ENCODE measurements around the gene PCGF3. TPM values are rescaled to one million over a fixed set of nuclear protein-coding genes. Genes with fewer than 3 reads are reported as not detected.
"Not testable (repeated sequence)": the region's sequence is repeated elsewhere in the genome, so short reads cannot be mapped to it uniquely, and the experiment has no call there.

PCGF3 gene
- total RNA-seq, 1 donor from 2014 or later = 64.3 TPM

- no peak overlapping the region for H3K27ac Mint-ChIP-seq
- H3K4me3 Mint-ChIP-seq = no peak overlapping the region
- DNase-seq (ENCODE audit: extremely low spot score, unreplicated experiment) = no peak
- H3K4me1 Mint-ChIP-seq (ENCODE audit: unreplicated experiment) = no peaks in the 10 kb centered on the region
- peaks cover 10% of the 10 kb centered on the region for H3K27me3 Mint-ChIP-seq
- no peak for TF ChIP-seq CTCF (conservative IDR thresholded peaks at IDR 0.05)
- peaks cover 8% of the 10 kb centered on the region for H3K9me3 Mint-ChIP-seq
- no peaks in the 10 kb centered on the region for H3K36me3 Mint-ChIP-seq
Measured at GRCh38 chr4:803884-804283, 98.3 kb downstream of the PCGF3 start.

GRCh38 chr4:804804-805203 lies 99.2 kb downstream of the PCGF3 start:
- Mint-ChIP-seq H3K36me3 (no peaks in the 10 kb centered on the region), H3K27ac (no peak overlapping the region), H3K4me3 (no peak overlapping the region), H3K27me3 (peaks cover 7% of the 10 kb centered on the region), H3K4me1 (ENCODE audit: unreplicated experiment) (no peaks in the 10 kb centered on the region), H3K9me3 (peaks cover 8% of the 10 kb centered on the region)
- TF ChIP-seq CTCF (conservative IDR thresholded peaks at IDR 0.05) = no peak
- no peak for DNase-seq (ENCODE audit: extremely low spot score, unreplicated experiment)

- not testable (repeated sequence) for H3K9me3 Mint-ChIP-seq; H3K4me3 Mint-ChIP-seq; H3K36me3 Mint-ChIP-seq; DNase-seq (ENCODE audit: extremely low spot score, unreplicated experiment); H3K27ac Mint-ChIP-seq; H3K4me1 Mint-ChIP-seq (ENCODE audit: unreplicated experiment)
- H3K27me3 Mint-ChIP-seq = peaks cover 13% of the 10 kb centered on the region
Measured at GRCh38 chr4:806979-807378, 101.3 kb downstream of the PCGF3 start.

- H3K27me3 Mint-ChIP-seq = peaks cover 22% of the 10 kb centered on the region
- H3K36me3 Mint-ChIP-seq = no peaks in the 10 kb centered on the region
- no peak for DNase-seq (ENCODE audit: extremely low spot score, unreplicated experiment)
- no peak overlapping the region for H3K27ac Mint-ChIP-seq
- H3K9me3 Mint-ChIP-seq = peaks cover 5% of the 10 kb centered on the region
- no peaks in the 10 kb centered on the region for H3K4me1 Mint-ChIP-seq (ENCODE audit: unreplicated experiment)
- no peak overlapping the region for H3K4me3 Mint-ChIP-seq
- TF ChIP-seq CTCF (conservative IDR thresholded peaks at IDR 0.05) = no peak
Measured at GRCh38 chr4:807792-808191, 102.2 kb downstream of the PCGF3 start.

- Mint-ChIP-seq H3K4me3 (no peak overlapping the region), H3K4me1 (ENCODE audit: unreplicated experiment) (no peaks in the 10 kb centered on the region), H3K36me3 (no peaks in the 10 kb centered on the region), H3K9me3 (peaks cover 5% of the 10 kb centered on the region), H3K27me3 (peaks cover 34% of the 10 kb centered on the region), H3K27ac (no peak overlapping the region)
- no peak for TF ChIP-seq CTCF (conservative IDR thresholded peaks at IDR 0.05)
- no peak for DNase-seq (ENCODE audit: extremely low spot score, unreplicated experiment)
Measured at GRCh38 chr4:808860-809570, 103.4 kb downstream of the PCGF3 start.

- H3K4me3 Mint-ChIP-seq = no peak overlapping the region
- no peaks in the 10 kb centered on the region for H3K9me3 Mint-ChIP-seq
- no peaks in the 10 kb centered on the region for H3K36me3 Mint-ChIP-seq
- H3K4me1 Mint-ChIP-seq (ENCODE audit: unreplicated experiment) = peaks cover 5% of the 10 kb centered on the region
- H3K27ac Mint-ChIP-seq = no peak overlapping the region
- TF ChIP-seq CTCF (conservative IDR thresholded peaks at IDR 0.05) = no peak
- DNase-seq (ENCODE audit: extremely low spot score, unreplicated experiment) = no peak
- peaks cover 55% of the 10 kb centered on the region for H3K27me3 Mint-ChIP-seq
Measured at GRCh38 chr4:813900-814299, 108.3 kb downstream of the PCGF3 start.
